ENCODE measurements around the gene BCAM.

DNA sequence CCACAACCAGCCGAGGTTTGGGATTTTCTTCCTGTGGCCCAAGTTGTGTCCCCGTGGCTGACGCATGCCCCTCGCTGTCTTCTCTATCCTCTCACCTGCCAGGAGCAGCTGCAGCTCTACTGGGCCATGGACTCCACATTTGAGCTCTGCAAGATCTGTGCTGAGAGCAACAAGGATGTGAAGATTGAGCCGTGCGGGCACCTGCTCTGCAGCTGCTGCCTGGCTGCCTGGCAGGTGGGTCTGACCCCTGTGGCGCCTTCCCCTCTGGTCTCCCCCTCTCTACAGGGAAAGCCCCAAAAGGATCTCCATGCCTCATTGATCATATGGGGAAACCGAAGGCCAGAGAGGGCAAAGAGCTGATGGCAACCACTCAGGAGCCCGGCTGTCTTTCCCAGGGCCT lies 16.6 kb upstream of the BCAM start:
- no peak for TF ChIP-seq GATA2 (IDR thresholded peaks at IDR 0.05; ENCODE audit: low read depth, low read length)
- TF ChIP-seq GATA3 (IDR thresholded peaks at IDR 0.05; ENCODE audit: low read depth, low read length): no peak
